ENCODE measurements around the gene PRSS36.

GRCh38 chr16:31185339-31185738 is 35.5 kb upstream of the PRSS36 start:
- no peak for TF ChIP-seq BHLHE40 (IDR thresholded peaks at IDR 0.05; ENCODE audit: low read length)
- TF ChIP-seq MAFK (IDR thresholded peaks at IDR 0.05; ENCODE audit: low read length) = no peak
- no peak for TF ChIP-seq C11orf30 (IDR thresholded peaks at IDR 0.05; ENCODE audit: low read depth)
- no peak for TF ChIP-seq CTCF (IDR thresholded peaks at IDR 0.05 in 2 of 3, conservative IDR thresholded peaks at IDR 0.05 in 1 of 3; ENCODE audit: insufficient read depth in 2 of 3, low read depth in 1 of 3, low read length in 3 of 3)
- no peak for TF ChIP-seq SAP30 (IDR thresholded peaks at IDR 0.05; ENCODE audit: borderline replicate concordance, insufficient read depth, low read depth, low read length, poor library complexity, severe bottlenecking)
- TF ChIP-seq HMGXB4 (CRISPR knock-in tag; IDR thresholded peaks at IDR 0.05) = no peak

Measured in K562 (cell line).